ENCODE measurements around the gene NLGN1.

The NLGN1 gene

GRCh38 chr3:173652093-173652492 lies 254.5 kb downstream of the NLGN1 start:
- H4K20me1 ChIP-seq (ENCODE audit: insufficient read depth, low read length), result no peaks in the 10 kb centered on the region
- H3K36me3 ChIP-seq (ENCODE audit: insufficient read depth, low read length), result no peaks in the 10 kb centered on the region
- no peaks in the 10 kb centered on the region for H3K27me3 ChIP-seq (ENCODE audit: insufficient read depth, low read length)
- H3K9ac ChIP-seq (ENCODE audit: low read length), result no peak overlapping the region
- no peaks in the 10 kb centered on the region for H3K79me2 ChIP-seq (ENCODE audit: insufficient read depth, low read length)
- H3K4me1 ChIP-seq (ENCODE audit: insufficient read depth, low read length, severe bottlenecking), result no peaks in the 10 kb centered on the region
- no peaks in the 10 kb centered on the region for H3F3A ChIP-seq (ENCODE audit: insufficient read depth, low read length)
- H3K4me2 ChIP-seq (ENCODE audit: low read length), result no peak overlapping the region
- no peak overlapping the region for H3K27ac ChIP-seq (ENCODE audit: low read depth, low read length, poor library complexity, severe bottlenecking)
- no peaks in the 10 kb centered on the region for H3K9me2 ChIP-seq (ENCODE audit: low read depth, low read length)
- H2AFZ ChIP-seq (ENCODE audit: low read length), result no peak overlapping the region
- TF ChIP-seq CTCF (IDR thresholded peaks at IDR 0.05; ENCODE audit: low read length) (no peak), EZH2 (IDR thresholded peaks at IDR 0.05; ENCODE audit: borderline replicate concordance, low read length) (no peak)
- no peak overlapping the region for H3K4me3 ChIP-seq (ENCODE audit: low read depth, low read length, poor library complexity, severe bottlenecking)
- no peaks in the 10 kb centered on the region for H3K9me3 ChIP-seq (ENCODE audit: low read length)

GRCh38 chr3:173653781-173654180 lies 256.2 kb downstream of the NLGN1 start:
- Histone ChIP-seq H3K79me2 (ENCODE audit: insufficient read depth, low read length) (no peaks in the 10 kb centered on the region), H3K27me3 (ENCODE audit: insufficient read depth, low read length) (no peaks in the 10 kb centered on the region), H3K4me3 (ENCODE audit: low read depth, low read length, poor library complexity, severe bottlenecking) (no peak overlapping the region), H3K9me3 (ENCODE audit: low read length) (no peaks in the 10 kb centered on the region), H2AFZ (ENCODE audit: low read length) (no peak overlapping the region), H3K9me2 (ENCODE audit: low read depth, low read length) (no peaks in the 10 kb centered on the region), H3K9ac (ENCODE audit: low read length) (no peak overlapping the region), H4K20me1 (ENCODE audit: insufficient read depth, low read length) (no peaks in the 10 kb centered on the region), H3K4me2 (ENCODE audit: low read length) (no peak overlapping the region), H3K4me1 (ENCODE audit: insufficient read depth, low read length, severe bottlenecking) (no peaks in the 10 kb centered on the region), H3F3A (ENCODE audit: insufficient read depth, low read length) (no peaks in the 10 kb centered on the region), H3K36me3 (ENCODE audit: insufficient read depth, low read length) (no peaks in the 10 kb centered on the region), H3K27ac (ENCODE audit: low read depth, low read length, poor library complexity, severe bottlenecking) (no peak overlapping the region)
- TF ChIP-seq CTCF (IDR thresholded peaks at IDR 0.05; ENCODE audit: low read length) (no peak), EZH2 (IDR thresholded peaks at IDR 0.05; ENCODE audit: borderline replicate concordance, low read length) (no peak)

GRCh38 chr3:173659972-173660371 lies 262.4 kb downstream of the NLGN1 start:
- H3K9me3 ChIP-seq (ENCODE audit: low read length), result no peaks in the 10 kb centered on the region
- no peaks in the 10 kb centered on the region for H3K27me3 ChIP-seq (ENCODE audit: insufficient read depth, low read length)
- H3F3A ChIP-seq (ENCODE audit: insufficient read depth, low read length), result no peaks in the 10 kb centered on the region
- TF ChIP-seq CTCF (IDR thresholded peaks at IDR 0.05; ENCODE audit: low read length) (no peak), EZH2 (IDR thresholded peaks at IDR 0.05; ENCODE audit: borderline replicate concordance, low read length) (no peak)
- H3K27ac ChIP-seq (ENCODE audit: low read depth, low read length, poor library complexity, severe bottlenecking), result no peak overlapping the region
- H3K4me3 ChIP-seq (ENCODE audit: low read depth, low read length, poor library complexity, severe bottlenecking), result no peak overlapping the region
- H4K20me1 ChIP-seq (ENCODE audit: insufficient read depth, low read length), result no peaks in the 10 kb centered on the region
- no peak overlapping the region for H2AFZ ChIP-seq (ENCODE audit: low read length)
- no peaks in the 10 kb centered on the region for H3K4me1 ChIP-seq (ENCODE audit: insufficient read depth, low read length, severe bottlenecking)
- H3K9me2 ChIP-seq (ENCODE audit: low read depth, low read length), result no peaks in the 10 kb centered on the region
- H3K4me2 ChIP-seq (ENCODE audit: low read length), result no peak overlapping the region
- H3K9ac ChIP-seq (ENCODE audit: low read length), result no peak overlapping the region
- no peaks in the 10 kb centered on the region for H3K79me2 ChIP-seq (ENCODE audit: insufficient read depth, low read length)
- no peaks in the 10 kb centered on the region for H3K36me3 ChIP-seq (ENCODE audit: insufficient read depth, low read length)

Measured in OCI-LY1 (cell line).